Lower lobe of right lung (tissue), 2 donors: ENCODE results near the gene MEIOSIN. TPM values are rescaled to one million over a fixed set of nuclear protein-coding genes. Genes with fewer than 3 reads are reported as not detected.

Experiments
- ATAC-seq, 2 donors: fragments of 200-7000 bp; cut with Tn5 transposase; one replicate each; pipeline ENCODE4 v1.9.1; 2020 to 2022; ENCODE audit warnings: mild to moderate bottlenecking in 2 of 2, moderate library complexity in 2 of 2
- DNase-seq: peaks from one replicate; pipeline ENCODE4 v3.0.0-alpha.2; 2020
- H3K27ac ChIP-seq: fragments of 200-600 bp; one replicate; pipeline ENCODE4 v1.8.0; 2022
- H3K27me3 ChIP-seq: fragments of 200-600 bp; one replicate; pipeline ENCODE4 v1.8.0; 2022; ENCODE audit warnings: low read depth
- H3K36me3 ChIP-seq: fragments of 200-600 bp; one replicate; pipeline ENCODE4 v1.8.0; 2022; ENCODE audit warnings: mild to moderate bottlenecking
- H3K4me1 ChIP-seq: fragments of 200-600 bp; one replicate; pipeline ENCODE4 v1.8.0; 2022
- H3K4me3 ChIP-seq: fragments of 200-600 bp; one replicate; pipeline ENCODE4 v1.8.0; 2022; ENCODE audit warnings: mild to moderate bottlenecking
- H3K9me3 ChIP-seq: fragments of 200-600 bp; one replicate; pipeline ENCODE4 v1.8.0; 2022
- intact Hi-C: fragments of 100-400 bp; cut with DNase I; formaldehyde crosslinking; loops from one replicate; pipeline ENCODE4 v1.11.0; 2022
- total RNA-seq: library from RNA; stranded (reverse); fragmentation: NEBNext Ultra II Directional; extraction: Animal tissue kit (Norgen Biotek cat#: 25700); gene quantifications from one replicate; pipeline ENCODE4 v1.2.1, GENCODE V29; 2021
- TF ChIP-seq, protein P1 (sequence below): fragments of 200-600 bp; IDR thresholded peaks from one replicate; pipeline ENCODE4 v1.8.0; 2022; ENCODE audit warnings: antibody characterized with exemption, mild to moderate bottlenecking
- donor health status: DM: no; HTN: yes; CAD: no; lungs with severe emphysema.

The MEIOSIN gene
- total RNA-seq, 1 donor from 2014 or later: not detected

DNA sequence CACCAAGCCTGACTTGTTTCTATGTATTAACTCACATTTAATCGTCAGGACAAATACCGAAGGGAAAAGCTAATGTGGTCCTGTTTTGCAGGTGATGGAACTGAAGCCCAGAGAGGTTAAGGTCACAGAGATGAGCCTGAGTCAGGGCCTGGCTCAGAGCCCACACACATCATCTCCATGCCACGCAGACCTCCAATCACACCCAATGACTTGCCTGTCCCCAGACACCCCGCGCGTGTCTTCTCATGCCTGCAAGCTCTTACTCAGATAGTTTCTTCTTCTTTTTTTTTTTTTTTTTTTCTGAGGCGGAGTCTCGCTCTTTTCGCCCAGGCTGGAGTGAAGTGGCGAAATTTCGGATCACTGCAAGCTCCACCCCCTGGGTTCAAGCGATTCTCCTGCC, 19.4 kb downstream of the MEIOSIN start:
- H3K9me3 ChIP-seq: no peaks in the 10 kb centered on the region
- H3K36me3 ChIP-seq: no peaks in the 10 kb centered on the region
- no peaks in the 10 kb centered on the region for H3K4me1 ChIP-seq
- TF ChIP-seq, protein P1, sequence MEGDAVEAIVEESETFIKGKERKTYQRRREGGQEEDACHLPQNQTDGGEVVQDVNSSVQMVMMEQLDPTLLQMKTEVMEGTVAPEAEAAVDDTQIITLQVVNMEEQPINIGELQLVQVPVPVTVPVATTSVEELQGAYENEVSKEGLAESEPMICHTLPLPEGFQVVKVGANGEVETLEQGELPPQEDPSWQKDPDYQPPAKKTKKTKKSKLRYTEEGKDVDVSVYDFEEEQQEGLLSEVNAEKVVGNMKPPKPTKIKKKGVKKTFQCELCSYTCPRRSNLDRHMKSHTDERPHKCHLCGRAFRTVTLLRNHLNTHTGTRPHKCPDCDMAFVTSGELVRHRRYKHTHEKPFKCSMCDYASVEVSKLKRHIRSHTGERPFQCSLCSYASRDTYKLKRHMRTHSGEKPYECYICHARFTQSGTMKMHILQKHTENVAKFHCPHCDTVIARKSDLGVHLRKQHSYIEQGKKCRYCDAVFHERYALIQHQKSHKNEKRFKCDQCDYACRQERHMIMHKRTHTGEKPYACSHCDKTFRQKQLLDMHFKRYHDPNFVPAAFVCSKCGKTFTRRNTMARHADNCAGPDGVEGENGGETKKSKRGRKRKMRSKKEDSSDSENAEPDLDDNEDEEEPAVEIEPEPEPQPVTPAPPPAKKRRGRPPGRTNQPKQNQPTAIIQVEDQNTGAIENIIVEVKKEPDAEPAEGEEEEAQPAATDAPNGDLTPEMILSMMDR: no peak
- ATAC-seq: no peak
- intact Hi-C loops: no loop called here
- no peak for DNase-seq
- H3K27me3 ChIP-seq: no peaks in the 10 kb centered on the region
- H3K27ac ChIP-seq: no peak overlapping the region
- no peak overlapping the region for H3K4me3 ChIP-seq

DNA sequence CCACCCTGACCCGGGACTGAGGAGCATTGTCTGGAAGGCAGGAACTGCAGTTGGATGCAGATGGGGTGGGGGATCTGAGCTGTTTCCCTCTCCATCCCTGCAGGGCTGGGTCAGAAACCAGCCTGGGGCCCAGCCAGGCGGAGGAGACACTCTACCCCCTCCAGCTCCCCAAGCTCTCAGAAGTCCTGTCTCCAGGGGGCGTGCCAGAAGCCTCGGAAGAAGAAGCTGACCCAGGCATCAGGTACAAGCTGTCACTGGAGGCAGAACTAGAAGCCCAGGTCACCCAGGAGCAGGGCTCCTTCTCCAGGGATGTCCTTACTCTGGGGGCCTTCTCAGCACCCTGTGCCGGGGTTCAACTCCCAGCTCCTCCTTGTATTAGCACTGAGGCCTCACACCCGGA, 20.3 kb downstream of the MEIOSIN start:
- intact Hi-C loops: no loop called here
- no peak for ATAC-seq

DNA sequence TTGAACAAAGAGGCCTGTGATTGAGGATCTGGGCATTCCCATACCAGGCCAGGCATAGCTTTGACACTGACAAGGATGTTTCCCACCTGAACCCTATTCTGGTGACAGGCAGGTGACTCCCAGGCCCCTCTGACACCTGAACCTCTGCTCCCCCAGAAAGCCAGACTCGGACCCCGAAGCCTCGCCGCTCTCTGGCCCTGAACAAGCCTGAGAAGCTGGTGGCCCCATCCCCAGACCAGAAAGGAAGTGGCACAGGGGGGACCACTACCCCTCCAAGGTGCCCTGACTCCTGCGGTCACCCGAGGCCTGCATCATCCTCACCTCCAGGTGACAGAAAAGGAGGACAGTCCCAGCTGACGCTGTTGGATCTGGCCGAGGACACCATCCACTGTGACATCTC, 21.1 kb downstream of the MEIOSIN start:
- ATAC-seq (no peak), DNase-seq (no peak)
- intact Hi-C loops: no loop called here

More for the DNA sequence above, 20.3 kb downstream of the MEIOSIN start:
- no peak for DNase-seq
- no peak overlapping the region for H3K4me3 ChIP-seq
- no peaks in the 10 kb centered on the region for H3K27me3 ChIP-seq
- H3K36me3 ChIP-seq: no peaks in the 10 kb centered on the region
- H3K27ac ChIP-seq: no peak overlapping the region
- TF ChIP-seq, protein P1: no peak
- H3K4me1 ChIP-seq: no peaks in the 10 kb centered on the region
- no peaks in the 10 kb centered on the region for H3K9me3 ChIP-seq

DNA sequence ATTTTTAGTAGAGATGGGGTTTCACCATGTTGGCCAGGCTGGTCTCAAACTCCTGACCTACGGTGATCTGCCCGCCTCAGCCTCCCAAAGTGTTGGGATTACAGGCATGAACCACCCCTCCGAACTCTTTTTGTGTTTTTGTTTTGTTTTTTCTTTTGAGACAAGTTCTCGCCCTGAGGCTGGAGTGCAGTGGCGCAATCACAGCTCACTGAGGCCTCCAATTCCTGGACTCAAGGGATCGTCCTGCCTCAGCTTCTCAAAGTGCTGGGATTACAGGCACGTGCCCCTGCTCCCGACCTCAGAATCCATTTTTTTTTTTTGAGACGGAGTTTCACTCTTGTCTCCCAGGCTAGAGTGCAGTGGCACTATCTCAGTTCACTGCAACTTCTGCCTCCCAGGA, 24.5 kb downstream of the MEIOSIN start:
- ATAC-seq (no peak), DNase-seq (no peak)
- H3K4me1 ChIP-seq: no peaks in the 10 kb centered on the region
- no peaks in the 10 kb centered on the region for H3K36me3 ChIP-seq
- TF ChIP-seq, protein P1: no peak
- H3K27me3 ChIP-seq: no peaks in the 10 kb centered on the region
- intact Hi-C loops: no loop called here
- H3K27ac ChIP-seq: no peak overlapping the region
- H3K9me3 ChIP-seq: no peaks in the 10 kb centered on the region
- H3K4me3 ChIP-seq: no peak overlapping the region

More for the DNA sequence above, 21.1 kb downstream of the MEIOSIN start:
- TF ChIP-seq, protein P1: no peak
- H3K9me3 ChIP-seq: no peaks in the 10 kb centered on the region
- H3K4me3 ChIP-seq: no peak overlapping the region
- no peaks in the 10 kb centered on the region for H3K36me3 ChIP-seq
- H3K4me1 ChIP-seq: no peaks in the 10 kb centered on the region
- H3K27me3 ChIP-seq: no peaks in the 10 kb centered on the region
- H3K27ac ChIP-seq: no peak overlapping the region

DNA sequence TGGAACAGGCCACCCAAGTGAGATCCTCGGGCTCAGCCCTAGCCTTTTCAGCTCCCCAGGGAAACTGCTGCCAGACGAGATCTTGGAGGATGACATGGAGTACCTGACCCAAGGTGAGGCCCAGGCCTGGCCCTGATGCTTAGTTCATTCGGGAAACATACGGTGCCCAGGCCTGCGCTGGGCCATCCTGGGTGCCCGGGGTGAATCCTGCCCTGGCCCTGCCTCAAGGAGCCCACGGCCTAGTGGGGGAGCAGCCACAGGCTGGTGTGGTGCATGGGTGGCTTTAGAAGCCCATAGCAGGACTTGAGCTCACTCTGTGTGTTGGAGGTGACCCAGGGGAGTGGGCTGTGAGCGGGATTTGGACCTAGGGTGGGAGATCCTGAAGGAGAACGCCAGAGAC, 25.7 kb downstream of the MEIOSIN start:
- ATAC-seq (no peak), DNase-seq (no peak)
- Histone ChIP-seq H3K27ac (no peak overlapping the region), H3K36me3 (no peaks in the 10 kb centered on the region), H3K4me3 (no peak overlapping the region), H3K4me1 (no peaks in the 10 kb centered on the region), H3K9me3 (no peaks in the 10 kb centered on the region), H3K27me3 (no peaks in the 10 kb centered on the region)
- intact Hi-C loops: no loop called here
- TF ChIP-seq, protein P1: no peak

DNA sequence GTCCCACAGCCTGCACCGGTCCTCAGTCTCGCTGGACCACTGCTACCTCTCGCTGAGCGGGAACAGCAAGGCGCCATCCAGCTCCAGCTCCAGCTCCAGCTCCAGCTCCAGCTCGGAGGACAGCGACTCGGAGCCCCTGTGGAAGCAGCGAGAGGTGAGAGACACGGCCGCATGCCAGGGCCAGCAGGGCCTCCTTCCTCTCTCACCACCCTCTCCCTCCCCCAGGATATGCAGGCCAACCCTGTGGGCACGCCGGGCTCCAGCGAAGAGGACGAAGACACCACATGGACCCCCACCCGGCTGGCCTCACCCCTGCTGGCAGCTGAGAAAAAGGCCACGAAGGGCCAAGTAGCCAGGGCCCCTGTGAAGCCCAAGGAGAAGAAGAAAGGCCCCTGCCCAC, 28.5 kb downstream of the MEIOSIN start:
- TF ChIP-seq, protein P1: no peak
- no peaks in the 10 kb centered on the region for H3K36me3 ChIP-seq
- H3K4me1 ChIP-seq: peaks cover 20% of the 10 kb centered on the region
- ATAC-seq (no peak), DNase-seq (no peak)
- intact Hi-C loops: no loop called here
- no peaks in the 10 kb centered on the region for H3K9me3 ChIP-seq
- H3K27me3 ChIP-seq: peaks cover 10% of the 10 kb centered on the region
- H3K4me3 ChIP-seq: no peak overlapping the region
- no peak overlapping the region for H3K27ac ChIP-seq
